Esophagus muscularis mucosa (tissue), 4 donors: ENCODE results near the gene RPS21. TPM values are rescaled to one million over a fixed set of nuclear protein-coding genes. Genes with fewer than 3 reads are reported as not detected.

Source experiments
- DNase-seq: peaks from one replicate; pipeline ENCODE4 v3.0.0-alpha.2; 2017; ENCODE audit errors: extremely low spot score
- H3K27ac ChIP-seq, 4 donors: fragments of 200-600 bp; sonication (generic); replicated peaks in 1 of 4; 1 replicate in 3 of 4; 2 replicates in 1 of 4; pipeline ENCODE4 v1.5.1; 2016 to 2019; ENCODE audit warnings: mild to moderate bottlenecking in 1 of 4
- H3K27me3 ChIP-seq, 4 donors: fragments of 200-600 bp; sonication (generic); one replicate each; pipeline versions ENCODE4 v1.5.1 to v1.6.0; 2016 to 2019
- H3K36me3 ChIP-seq, 4 donors: fragments of 200-600 bp; sonication (generic); one replicate each; pipeline ENCODE4 v1.5.1; 2016 to 2019
- H3K4me1 ChIP-seq, 4 donors: fragments of 200-600 bp; sonication (generic); one replicate each; pipeline ENCODE4 v1.5.1; 2016 to 2019
- H3K4me3 ChIP-seq, 4 donors: fragments of 200-600 bp; sonication (generic); 1 replicate in 2 of 4; 2 replicates in 2 of 4; pipeline ENCODE4 v1.5.1; 2016 to 2019; ENCODE audit warnings: mild to moderate bottlenecking in 4 of 4, moderate library complexity in 1 of 4
- H3K9me3 ChIP-seq, 4 donors: fragments of 200-600 bp; sonication (generic); 1 replicate in 3 of 4; 2 replicates in 1 of 4; pipeline ENCODE4 v1.5.1; 2016 to 2019
- EP300 ChIP-seq: sonication (generic); formaldehyde crosslinking; IDR thresholded peaks from one replicate; pipeline ENCODE4 v1.6.1; 2017; ENCODE audit warnings: antibody characterized with exemption
- POLR2A ChIP-seq: fragments of 450-650 bp; IDR thresholded peaks from one replicate; pipeline ENCODE4 v1.6.1; 2017; ENCODE audit warnings: antibody characterized with exemption, moderate library complexity, mild to moderate bottlenecking, low read depth
- POLR2AphosphoS5 ChIP-seq, 2 donors: sonication (generic); formaldehyde crosslinking; IDR thresholded peaks; one replicate each; pipeline ENCODE4 v1.6.1; 2017; ENCODE audit warnings: antibody characterized with exemption in 2 of 2
- WGBS: methylation state at CpG from one replicate; pipeline ENCODE4 v1.1.5; 2018; 5-methylcytosine and 5-hydroxymethylcytosine counted together
- intact Hi-C: fragments of 100-400 bp; cut with DNase I; formaldehyde crosslinking; loops from one replicate; pipeline ENCODE4 v1.15.1; 2023
- total RNA-seq, 4 donors: library from RNA; depleted of rRNA; stranded (reverse); fragments of >200 nt; gene quantifications; one replicate each; pipeline versions ENCODE4 v1.1.0 to v1.2.1, GENCODE V29; 2016
- TF ChIP-seq, protein P1 (sequence below), 3 experiments: fragments of 200-600 bp in 2 of 3; fragments of 450-650 bp in 1 of 3; sonication (generic) in 2 of 3; IDR thresholded peaks; one replicate each; pipeline ENCODE4 v1.5.1; 2017 to 2019; ENCODE audit warnings: antibody characterized with exemption in 3 of 3, mild to moderate bottlenecking in 2 of 3, moderate library complexity in 1 of 3

RPS21 gene
- total RNA-seq, 4 donors from 2014 or later: 581 to 2,787 (median 1,391) TPM

DNA sequence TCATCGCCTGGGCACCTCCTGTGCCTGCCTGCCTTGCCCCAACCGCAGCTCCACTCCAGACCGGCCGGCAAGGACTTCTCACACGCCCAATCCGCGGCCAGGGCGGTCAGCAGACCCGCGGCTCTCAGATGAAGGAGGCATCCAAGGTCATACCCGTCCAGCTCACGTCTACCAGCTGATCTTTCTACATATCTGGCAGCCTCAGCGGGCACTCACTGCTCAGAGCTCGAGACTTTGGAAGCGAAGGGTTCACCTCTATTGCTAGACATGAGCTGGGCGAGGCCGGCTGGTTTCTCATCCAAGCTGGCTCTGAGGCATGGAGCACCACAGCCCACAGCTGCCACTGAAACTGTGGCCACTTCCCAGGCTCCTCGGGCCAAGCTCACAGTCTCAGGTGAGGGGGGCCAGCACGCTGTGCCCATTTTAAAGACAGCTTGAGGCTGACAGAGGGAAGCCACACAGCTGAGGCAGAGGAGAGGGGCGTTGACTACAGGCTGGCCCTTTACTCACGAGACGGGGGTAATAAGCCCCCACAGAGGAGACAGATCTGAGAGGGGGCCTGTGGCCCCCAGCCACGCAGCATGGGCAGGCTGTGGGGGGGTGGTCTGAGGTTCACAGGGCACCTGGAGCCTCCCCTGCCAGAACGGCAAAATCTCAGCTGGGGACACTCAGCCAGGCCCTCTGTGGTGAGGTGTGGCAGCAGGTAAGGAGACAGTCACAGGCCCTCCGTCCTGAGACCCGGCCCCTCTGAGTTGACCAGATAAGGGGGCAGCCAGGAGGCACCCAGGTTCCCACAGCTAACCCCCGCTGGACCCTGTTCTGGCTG lies 21.8 kb upstream of the RPS21 start:
- peaks cover 84 to 97% (median 94%) of the 10 kb centered on the region in 4 donors for H3K4me1 ChIP-seq
- intact Hi-C loops: no loop called here
- 49% methylated on average over 15 of the region's 27 CpGs for WGBS

DNA sequence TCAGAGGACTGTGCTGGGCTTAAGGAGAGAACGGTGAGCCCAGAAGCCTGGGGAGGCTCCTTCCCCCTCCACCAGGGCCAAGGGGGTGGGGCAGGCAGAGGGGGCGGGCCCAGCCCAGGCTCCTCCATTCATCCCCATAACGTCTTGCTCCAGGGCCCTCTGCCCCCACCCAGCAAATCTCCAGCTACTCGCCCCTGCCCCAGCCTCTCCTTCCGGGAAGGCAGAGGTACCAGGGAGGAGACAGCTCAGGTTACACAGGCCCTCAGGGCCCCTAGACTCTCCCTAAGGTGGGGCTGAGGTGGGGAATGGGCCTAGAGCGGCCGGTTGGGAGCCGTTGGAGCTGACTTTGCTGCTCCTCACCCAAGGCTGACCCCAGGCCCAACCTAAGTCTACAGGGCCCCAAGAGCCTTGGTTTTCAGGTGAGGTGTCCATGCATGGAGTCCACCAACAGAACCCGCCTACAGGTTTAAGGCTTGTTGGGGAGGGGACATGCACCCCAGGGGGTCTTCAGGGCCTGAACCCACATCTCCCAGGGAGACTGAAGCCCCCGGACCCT lies 21.0 kb upstream of the RPS21 start:
- TF ChIP-seq EP300 (no peak), POLR2AphosphoS5 (IDR thresholded peaks at IDR 0.05) (peak; percentile 5 to 32)
- Histone ChIP-seq H3K36me3 (peaks cover 0 to 12% (median 9%) of the 10 kb centered on the region in 4 donors), H3K4me3 (peak overlapping the region; percentile 72 to 96 (median 88)), H3K4me1 (peaks cover 89 to 100% (median 97%) of the 10 kb centered on the region in 4 donors), H3K9me3 (no peaks in the 10 kb centered on the region), H3K27me3 (no peaks in the 10 kb centered on the region), H3K27ac (peak overlapping the region; percentile 93 to 97 (median 94))
- intact Hi-C loops: no loop called here
- WGBS: 39% methylated on average over 6 of the region's 10 CpGs
- no peak for DNase-seq

More for the DNA sequence above, 21.8 kb upstream of the RPS21 start:
- Histone ChIP-seq H3K9me3 (no peaks in the 10 kb centered on the region), H3K36me3 (peaks cover 0 to 14% (median 9%) of the 10 kb centered on the region in 4 donors), H3K27ac (peak overlapping the region; percentile 93 to 97 (median 94)), H3K4me3 (peak overlapping the region; percentile 72 to 96 (median 88)), H3K27me3 (no peaks in the 10 kb centered on the region)
- TF ChIP-seq, protein P1, sequence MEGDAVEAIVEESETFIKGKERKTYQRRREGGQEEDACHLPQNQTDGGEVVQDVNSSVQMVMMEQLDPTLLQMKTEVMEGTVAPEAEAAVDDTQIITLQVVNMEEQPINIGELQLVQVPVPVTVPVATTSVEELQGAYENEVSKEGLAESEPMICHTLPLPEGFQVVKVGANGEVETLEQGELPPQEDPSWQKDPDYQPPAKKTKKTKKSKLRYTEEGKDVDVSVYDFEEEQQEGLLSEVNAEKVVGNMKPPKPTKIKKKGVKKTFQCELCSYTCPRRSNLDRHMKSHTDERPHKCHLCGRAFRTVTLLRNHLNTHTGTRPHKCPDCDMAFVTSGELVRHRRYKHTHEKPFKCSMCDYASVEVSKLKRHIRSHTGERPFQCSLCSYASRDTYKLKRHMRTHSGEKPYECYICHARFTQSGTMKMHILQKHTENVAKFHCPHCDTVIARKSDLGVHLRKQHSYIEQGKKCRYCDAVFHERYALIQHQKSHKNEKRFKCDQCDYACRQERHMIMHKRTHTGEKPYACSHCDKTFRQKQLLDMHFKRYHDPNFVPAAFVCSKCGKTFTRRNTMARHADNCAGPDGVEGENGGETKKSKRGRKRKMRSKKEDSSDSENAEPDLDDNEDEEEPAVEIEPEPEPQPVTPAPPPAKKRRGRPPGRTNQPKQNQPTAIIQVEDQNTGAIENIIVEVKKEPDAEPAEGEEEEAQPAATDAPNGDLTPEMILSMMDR (IDR thresholded peaks at IDR 0.05): no peak
- TF ChIP-seq POLR2AphosphoS5 (IDR thresholded peaks at IDR 0.05) (peak; percentile 76 to 87), EP300 (no peak), POLR2A (no peak)
- no peak for DNase-seq

DNA sequence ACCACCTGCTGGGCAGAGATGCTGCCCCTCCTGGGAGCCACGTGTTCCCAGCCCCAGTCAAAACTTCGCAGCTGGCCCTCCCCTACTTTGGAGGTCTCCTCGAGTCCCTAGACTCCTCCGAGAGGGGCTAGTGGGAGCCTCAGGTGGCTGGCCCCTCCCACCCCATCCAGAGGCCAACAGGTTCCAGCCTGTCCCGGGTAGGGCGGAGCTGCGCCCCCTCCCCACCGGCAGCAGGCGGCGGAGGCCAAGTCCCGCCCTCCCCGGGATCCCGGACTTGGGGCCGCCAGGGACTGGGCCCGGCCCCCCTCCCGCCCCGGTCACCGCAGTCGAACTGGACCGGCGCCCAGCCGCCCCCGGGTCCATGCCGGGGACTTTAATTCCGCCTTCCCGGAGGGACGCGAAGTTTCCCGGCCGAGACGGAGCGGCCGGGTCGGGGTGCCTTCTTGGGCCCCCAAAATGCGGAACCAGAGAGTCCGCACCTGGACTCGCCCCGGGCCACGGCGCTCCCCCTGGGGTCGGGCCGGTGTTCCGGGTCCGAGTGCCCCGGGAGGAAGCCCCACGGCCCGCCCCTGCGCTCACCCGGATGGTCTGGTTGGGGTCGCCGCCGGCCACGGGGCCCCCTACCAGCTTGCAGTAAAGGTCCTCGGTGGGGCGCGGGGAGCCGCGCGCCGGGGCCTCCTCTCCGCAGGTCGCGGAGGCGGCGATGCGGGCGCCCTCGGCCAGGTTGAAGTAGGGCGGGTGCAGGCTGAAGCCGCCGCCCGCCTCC lies 20.4 kb upstream of the RPS21 start:
- peaks cover 0 to 9% (median 7%) of the 10 kb centered on the region in 4 donors for H3K36me3 ChIP-seq
- no peak for DNase-seq
- peak overlapping the region; percentile 93 to 97 (median 94) for H3K27ac ChIP-seq
- H3K27me3 ChIP-seq: no peaks in the 10 kb centered on the region
- peak overlapping the region; percentile 72 to 96 (median 88) for H3K4me3 ChIP-seq
- peak in 1 of 2 donors; percentile 8 for TF ChIP-seq POLR2AphosphoS5 (IDR thresholded peaks at IDR 0.05)
- TF ChIP-seq POLR2A: no peak
- no peaks in the 10 kb centered on the region for H3K9me3 ChIP-seq
- 1% methylated on average over 12 of the region's 72 CpGs for WGBS
- peaks cover 88 to 100% (median 97%) of the 10 kb centered on the region in 4 donors for H3K4me1 ChIP-seq
- intact Hi-C loops: no loop called here

DNA sequence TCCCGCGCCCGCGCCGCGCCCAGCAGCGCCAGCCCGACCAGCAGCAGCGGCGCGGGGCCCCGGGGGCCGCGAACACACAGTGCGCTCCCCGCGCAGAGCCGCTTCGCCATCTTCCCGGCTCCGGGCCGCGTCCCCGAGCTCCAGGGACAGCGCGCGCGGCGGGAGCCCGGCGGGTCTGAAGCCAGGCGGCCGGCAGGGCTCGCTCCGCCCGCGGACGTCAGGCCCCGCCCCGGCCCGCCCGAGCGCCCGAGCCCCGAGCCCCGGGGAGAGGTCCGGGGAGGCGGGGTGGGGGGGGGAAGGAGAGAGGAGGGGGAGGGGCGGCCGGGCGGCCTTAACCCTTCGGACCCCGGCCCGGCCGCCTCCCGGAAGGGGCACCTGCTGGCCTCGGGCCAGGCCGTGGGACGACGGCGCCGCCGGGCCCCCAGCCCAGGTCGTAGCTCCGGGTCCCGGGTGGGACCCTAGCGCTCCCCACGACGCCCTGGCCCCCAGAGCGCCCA lies 19.7 kb upstream of the RPS21 start, which contains the start of gene LAMA5:
TSS of gene LAMA5 (minus strand) at position 177 of the 497 bp plus-strand sequence. CDS start at position 110, 67 bp downstream.
- Histone ChIP-seq H3K9me3 (no peaks in the 10 kb centered on the region), H3K4me1 (peaks cover 85 to 100% (median 97%) of the 10 kb centered on the region in 4 donors), H3K36me3 (peaks cover 0 to 3% (median 3%) of the 10 kb centered on the region in 4 donors), H3K4me3 (peak within 1 kb of the TSS; percentile 72 to 96 (median 88)), H3K27me3 (no peaks in the 10 kb centered on the region), H3K27ac (peak within 1 kb of the TSS; percentile 93 to 97 (median 94))
- TF ChIP-seq, protein P1 (IDR thresholded peaks at IDR 0.05): no peak
- TF ChIP-seq POLR2A: no peak
- no peak for TF ChIP-seq EP300
- peak in 1 of 2 donors; percentile 82 for TF ChIP-seq POLR2AphosphoS5 (IDR thresholded peaks at IDR 0.05)
- no peak for DNase-seq
- no CpG with 5 or more reads among the region's 70 CpGs for WGBS
- intact Hi-C loops: no loop called here

DNA sequence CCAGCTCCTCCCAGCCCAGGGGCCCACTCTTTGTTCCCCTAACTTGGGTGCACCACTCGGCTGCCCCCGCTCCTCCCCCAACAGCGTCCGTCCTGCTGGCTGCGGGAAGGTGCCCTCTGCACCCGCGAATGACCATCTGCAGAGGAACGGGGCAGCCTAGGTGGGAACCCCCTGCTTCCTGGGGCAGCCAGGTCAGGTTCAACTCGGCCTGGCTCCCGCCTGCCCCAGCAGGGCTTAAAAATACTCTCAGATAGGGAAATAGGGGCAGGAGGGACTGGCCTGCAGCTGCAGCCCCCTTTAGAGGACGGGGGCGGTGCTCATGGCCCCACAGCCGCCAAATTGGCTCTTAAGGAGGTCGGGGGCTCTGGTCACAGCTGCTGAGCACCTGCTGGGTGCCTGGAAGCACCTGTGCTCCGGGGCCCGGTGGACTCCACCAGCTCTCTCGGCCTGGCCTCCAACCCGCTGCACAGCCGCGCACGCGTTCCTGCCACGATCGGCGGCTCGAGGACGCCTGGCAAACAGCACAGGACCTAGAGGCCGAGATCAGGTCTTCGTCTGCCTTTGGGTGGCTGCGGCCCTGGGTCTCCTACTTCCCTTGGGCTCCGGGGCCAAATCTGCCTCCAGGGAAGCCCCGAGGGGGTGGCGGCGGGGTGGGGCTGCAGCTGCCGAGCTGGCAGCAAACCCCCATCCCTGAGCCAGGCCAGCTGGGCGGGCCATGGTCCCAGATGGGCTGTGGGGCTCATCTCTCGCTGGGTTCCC lies 19.1 kb upstream of the RPS21 start:
- Histone ChIP-seq H3K27me3 (no peaks in the 10 kb centered on the region), H3K4me1 (peaks cover 78 to 100% (median 97%) of the 10 kb centered on the region in 4 donors), H3K9me3 (no peaks in the 10 kb centered on the region), H3K27ac (peak overlapping the region; percentile 93 to 97 (median 94)), H3K36me3 (no peaks in the 10 kb centered on the region), H3K4me3 (peak overlapping the region; percentile 72 to 96 (median 88))
- intact Hi-C loops: no loop called here
- peak in 1 of 2 donors; percentile 32 for TF ChIP-seq POLR2AphosphoS5 (IDR thresholded peaks at IDR 0.05)
- TF ChIP-seq, protein P1 (IDR thresholded peaks at IDR 0.05): no peak
- 5% methylated on average over 11 of the region's 37 CpGs for WGBS
- no peak for DNase-seq
